HG03378 (cell line): ENCODE measurements around the gene LRP3.

ENCODE experiments used
- ATAC-seq: cut with Tn5 transposase; IDR thresholded peaks from one replicate; pipeline ENCODE4 v1.9.1; 2021; ENCODE audit warnings: mild to moderate bottlenecking, moderate library complexity; ENCODE audit not compliant: unreplicated experiment

LRP3 gene

GRCh38 chr19:33251076-33251475, 56.9 kb downstream of the LRP3 start:
- ATAC-seq: no peak

- no peak for ATAC-seq
Measured at GRCh38 chr19:33251526-33252090, 57.5 kb downstream of the LRP3 start.

DNA sequence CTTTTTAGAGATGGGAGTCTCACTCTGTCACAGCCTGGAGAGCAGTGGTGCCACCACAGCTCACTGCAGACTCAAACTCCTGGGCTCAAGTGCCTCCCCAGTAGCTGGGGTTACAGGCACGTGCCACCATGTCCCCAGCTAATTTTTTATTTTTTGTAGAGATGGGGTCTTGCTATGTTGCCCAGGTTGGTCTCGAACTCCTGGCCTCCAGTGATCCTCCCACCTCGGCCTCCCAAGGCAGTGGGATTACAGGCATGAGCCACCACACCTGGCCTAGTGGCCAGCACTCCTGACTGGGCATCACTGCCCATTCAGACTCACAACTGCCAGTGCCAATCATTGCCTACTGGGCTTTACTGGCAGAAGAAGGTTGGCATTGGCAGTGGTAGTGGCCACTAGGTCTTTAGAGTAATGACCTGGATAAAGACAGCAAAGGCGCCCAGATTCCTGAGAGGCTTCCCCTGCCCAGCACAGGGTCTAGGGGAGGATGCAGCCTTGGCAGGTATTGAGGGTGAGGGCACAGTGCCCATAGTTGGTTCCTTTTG, 58.4 kb downstream of the LRP3 start:
- ATAC-seq: no peak

- ATAC-seq: no peak
Measured at GRCh38 chr19:33252971-33253370, 58.8 kb downstream of the LRP3 start.

DNA sequence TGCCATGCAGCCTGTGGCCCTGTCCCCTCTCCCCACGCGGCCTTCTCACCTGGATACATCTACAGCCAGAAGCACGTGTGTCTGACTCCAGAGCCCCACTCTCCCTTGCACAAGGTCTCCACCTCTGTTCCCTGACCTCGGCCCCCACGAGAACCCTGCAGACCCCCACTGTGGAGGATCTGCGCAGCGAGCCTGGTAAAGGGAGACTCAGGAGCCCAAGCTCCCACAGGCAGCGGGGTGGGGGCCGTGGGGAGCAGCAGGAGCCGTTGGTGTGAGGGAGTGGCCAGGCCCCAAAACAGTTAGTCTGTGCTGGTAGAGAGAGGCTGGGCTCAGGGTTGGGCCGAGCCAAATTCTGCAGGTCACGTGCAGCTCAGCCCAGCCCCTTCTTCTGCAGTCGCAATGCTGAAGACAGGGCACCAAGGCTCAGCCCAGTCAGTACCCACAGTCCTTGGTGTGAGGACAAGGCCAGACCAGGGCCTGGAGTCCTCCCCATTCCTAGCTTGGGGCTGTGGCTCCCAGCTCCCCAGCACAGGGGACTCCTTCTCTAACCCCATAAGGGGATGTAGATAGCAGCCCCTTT, 60.2 kb downstream of the LRP3 start:
- no peak for ATAC-seq

- no peak for ATAC-seq
Measured at GRCh38 chr19:33255781-33256180, 61.7 kb downstream of the LRP3 start.

GRCh38 chr19:33256261-33256660, 62.1 kb downstream of the LRP3 start:
- no peak for ATAC-seq

DNA sequence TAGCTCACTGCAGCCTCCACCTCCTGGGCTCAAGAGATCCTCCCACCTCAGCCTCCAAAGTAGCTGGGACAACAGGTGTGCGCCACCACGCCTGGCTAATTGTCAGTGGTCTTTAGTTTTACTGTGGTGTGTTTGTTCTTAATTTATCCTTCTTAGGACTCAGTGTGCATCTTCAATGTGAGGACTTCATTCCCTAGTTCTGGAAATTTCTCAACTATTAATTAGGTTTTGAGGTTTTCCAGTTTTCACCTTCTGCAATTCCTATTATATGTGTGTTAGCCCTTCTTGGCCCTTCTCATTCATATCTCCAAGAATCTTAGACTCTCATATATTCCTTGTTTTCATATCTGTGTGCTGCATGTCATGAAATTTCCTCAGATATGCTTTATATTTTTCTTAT, 63.7 kb downstream of the LRP3 start:
- ATAC-seq: no peak
